Liver (tissue), 9 donors: ENCODE measurements around the gene ATP6V1G3. TPM values are rescaled to one million over a fixed set of nuclear protein-coding genes. Genes with fewer than 3 reads are reported as not detected.

Source experiments
- DNase-seq: peaks from one replicate; pipeline ENCODE4 v3.0.0-alpha.2; 2017; ENCODE audit warnings: low spot score
- H3K27ac ChIP-seq, 2 donors: one replicate each; pipeline ENCODE4 v1.7.0; 2013; ENCODE audit warnings: inconsistent platforms in 2 of 2, low read length in 2 of 2, control low read depth in 1 of 2, low read depth in 1 of 2, mild to moderate bottlenecking in 1 of 2
- H3K27me3 ChIP-seq, 4 donors: one replicate each; pipeline versions ENCODE4 v1.6.1 to v1.7.0; 2013; ENCODE audit warnings: low read length in 3 of 4, inconsistent platforms in 1 of 4, mild to moderate bottlenecking in 1 of 4, moderate library complexity in 1 of 4; ENCODE audit not compliant: control insufficient read depth in 4 of 4, insufficient read depth in 4 of 4
- H3K36me3 ChIP-seq, 4 donors: one replicate each; pipeline versions ENCODE4 v1.6.1 to v1.7.0; 2013; ENCODE audit warnings: low read length in 3 of 4, mild to moderate bottlenecking in 3 of 4, low read depth in 1 of 4, moderate library complexity in 1 of 4; ENCODE audit not compliant: control insufficient read depth in 4 of 4, insufficient read depth in 3 of 4
- H3K4me1 ChIP-seq, 4 donors: one replicate each; pipeline versions ENCODE4 v1.6.1 to v1.7.0; 2013; ENCODE audit warnings: low read length in 3 of 4, mild to moderate bottlenecking in 3 of 4, moderate library complexity in 1 of 4; ENCODE audit not compliant: control insufficient read depth in 4 of 4, insufficient read depth in 4 of 4
- H3K4me3 ChIP-seq, 3 donors: one replicate each; pipeline versions ENCODE4 v1.6.1 to v1.7.0; 2013; ENCODE audit warnings: low read length in 3 of 3, control low read depth in 1 of 3, low read depth in 1 of 3, mild to moderate bottlenecking in 1 of 3
- H3K9ac ChIP-seq, 2 donors: one replicate each; pipeline ENCODE4 v1.7.0; 2013; ENCODE audit warnings: low read length in 2 of 2, mild to moderate bottlenecking in 2 of 2, moderate library complexity in 2 of 2, control low read depth in 1 of 2, low read depth in 1 of 2
- H3K9me3 ChIP-seq, 4 donors: one replicate each; pipeline versions ENCODE4 v1.6.1 to v1.7.0; 2013; ENCODE audit warnings: low read length in 3 of 4; ENCODE audit not compliant: control insufficient read depth in 4 of 4
- EGR1 ChIP-seq, 2 donors: IDR thresholded peaks; 2 replicates each; pipeline ENCODE4 v1.6.1; 2016 to 2018; ENCODE audit warnings: antibody characterized with exemption in 2 of 2, low read depth in 2 of 2
- FOXA1 ChIP-seq: IDR thresholded peaks from 2 replicates; pipeline ENCODE4 v1.6.1; 2016; ENCODE audit warnings: antibody characterized with exemption
- FOXA2 ChIP-seq: IDR thresholded peaks from 2 replicates; pipeline ENCODE4 v1.6.1; 2016; ENCODE audit warnings: antibody characterized with exemption
- GABPA ChIP-seq, 2 donors: IDR thresholded peaks in 1 of 2; conservative IDR thresholded peaks in 1 of 2; 2 replicates each; pipeline ENCODE4 v1.6.1; 2016; ENCODE audit warnings: antibody characterized with exemption in 2 of 2, mild to moderate bottlenecking in 1 of 2, moderate library complexity in 1 of 2
- HNF4A ChIP-seq, 2 donors: conservative IDR thresholded peaks; 2 replicates each; pipeline ENCODE4 v1.6.1; 2016; ENCODE audit warnings: antibody characterized with exemption in 2 of 2, mild to moderate bottlenecking in 2 of 2
- JUND ChIP-seq, 2 donors: IDR thresholded peaks; 2 replicates each; pipeline ENCODE4 v1.6.1; 2016; ENCODE audit warnings: antibody characterized with exemption in 2 of 2
- NR2F2 ChIP-seq: IDR thresholded peaks from 2 replicates; pipeline ENCODE4 v1.6.1; 2016; ENCODE audit warnings: antibody characterized with exemption
- RAD21 ChIP-seq, 2 donors: IDR thresholded peaks; 2 replicates each; pipeline ENCODE4 v1.6.1; 2016; ENCODE audit warnings: antibody characterized with exemption in 2 of 2, mild to moderate bottlenecking in 2 of 2
- RXRA ChIP-seq, 2 donors: IDR thresholded peaks; 2 replicates each; pipeline ENCODE4 v1.6.1; 2017 to 2018; ENCODE audit warnings: antibody characterized with exemption in 2 of 2, mild to moderate bottlenecking in 1 of 2
- SP1 ChIP-seq: IDR thresholded peaks from 2 replicates; pipeline ENCODE4 v1.6.1; 2018; ENCODE audit warnings: antibody characterized with exemption, mild to moderate bottlenecking
- TAF1 ChIP-seq: conservative IDR thresholded peaks from 2 replicates; pipeline ENCODE4 v1.6.1; 2016; ENCODE audit warnings: antibody characterized with exemption, mild to moderate bottlenecking
- YY1 ChIP-seq: IDR thresholded peaks from 2 replicates; pipeline ENCODE4 v1.6.1; 2016; ENCODE audit warnings: antibody characterized with exemption, mild to moderate bottlenecking
- WGBS: extraction: QIAGEN DNeasy Blood & Tissue Kit; methylation state at CpG from one replicate; pipeline ENCODE4 v1.1.7; 2013; 5-methylcytosine and 5-hydroxymethylcytosine counted together
- polyA plus RNA-seq, 2 donors: library from polyadenylated mRNA; stranded (reverse) in 1 of 2; unstranded in 1 of 2; fragments of 200-250 nt in 1 of 2; fragments of >200 nt in 1 of 2; fragmentation: Nextera tagmentation in 1 of 2; extraction: Ambion mirVana in 1 of 2; gene quantifications; one replicate each; pipeline versions ENCODE4 v1.2.1 to v1.2.3, GENCODE V29; 2013 to 2015
- total RNA-seq, 2 donors: library from RNA; depleted of rRNA; stranded (reverse); fragments of >200 nt; gene quantifications; one replicate each; pipeline ENCODE4 v1.2.3, GENCODE V29; 2014
- TF ChIP-seq, protein P1 (sequence below): IDR thresholded peaks from 2 replicates; pipeline ENCODE4 v1.6.1; 2016; ENCODE audit warnings: antibody characterized with exemption, mild to moderate bottlenecking
- TF ChIP-seq, protein P2 (sequence below): IDR thresholded peaks from 2 replicates; pipeline ENCODE4 v1.6.1; 2016; ENCODE audit warnings: antibody characterized with exemption
- TF ChIP-seq, protein P3 (sequence below): IDR thresholded peaks from 2 replicates; pipeline ENCODE4 v1.6.1; 2016; ENCODE audit warnings: antibody characterized with exemption
- TF ChIP-seq, protein P4 (sequence below): fragments of 150-350 bp; IDR thresholded peaks from 2 replicates; pipeline ENCODE4 v1.5.1; 2017; ENCODE audit warnings: improper control_type of control experiment, low read depth, low read length; ENCODE audit not compliant: missing input control
- TF ChIP-seq, protein P5 (sequence below): IDR thresholded peaks from 2 replicates; pipeline ENCODE4 v1.6.1; 2016; ENCODE audit warnings: antibody characterized with exemption
- donor health status: healthy.
- donor health status: healthy.
- donor health status: healthy.
- donor health status: healthy.
- donor health status: healthy.

ATP6V1G3 gene
- total and polyA plus RNA-seq, 4 donors: not detected

DNA sequence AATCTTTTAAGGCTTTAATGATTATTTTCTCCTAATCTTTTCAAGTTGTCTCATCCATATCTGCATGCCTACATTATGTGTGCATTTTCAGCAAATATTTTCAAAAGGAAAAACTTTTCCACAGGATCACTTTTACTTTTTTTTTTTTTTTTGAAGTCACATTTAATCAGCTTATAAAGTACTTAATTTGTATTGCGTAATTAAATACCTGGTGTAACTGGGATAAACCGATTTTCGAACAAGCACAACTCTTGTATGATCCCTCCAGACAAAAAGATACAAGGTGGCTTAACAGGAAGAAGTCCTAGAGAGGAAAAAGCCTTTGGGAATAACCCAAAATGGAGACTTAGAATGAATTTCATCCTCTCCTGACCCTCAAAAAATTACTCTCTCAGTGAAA lies 1.3 kb upstream of the ATP6V1G3 start (continued):
- TF ChIP-seq JUND (IDR thresholded peaks at IDR 0.05) (no peak), SP1 (no peak), YY1 (no peak)

DNA sequence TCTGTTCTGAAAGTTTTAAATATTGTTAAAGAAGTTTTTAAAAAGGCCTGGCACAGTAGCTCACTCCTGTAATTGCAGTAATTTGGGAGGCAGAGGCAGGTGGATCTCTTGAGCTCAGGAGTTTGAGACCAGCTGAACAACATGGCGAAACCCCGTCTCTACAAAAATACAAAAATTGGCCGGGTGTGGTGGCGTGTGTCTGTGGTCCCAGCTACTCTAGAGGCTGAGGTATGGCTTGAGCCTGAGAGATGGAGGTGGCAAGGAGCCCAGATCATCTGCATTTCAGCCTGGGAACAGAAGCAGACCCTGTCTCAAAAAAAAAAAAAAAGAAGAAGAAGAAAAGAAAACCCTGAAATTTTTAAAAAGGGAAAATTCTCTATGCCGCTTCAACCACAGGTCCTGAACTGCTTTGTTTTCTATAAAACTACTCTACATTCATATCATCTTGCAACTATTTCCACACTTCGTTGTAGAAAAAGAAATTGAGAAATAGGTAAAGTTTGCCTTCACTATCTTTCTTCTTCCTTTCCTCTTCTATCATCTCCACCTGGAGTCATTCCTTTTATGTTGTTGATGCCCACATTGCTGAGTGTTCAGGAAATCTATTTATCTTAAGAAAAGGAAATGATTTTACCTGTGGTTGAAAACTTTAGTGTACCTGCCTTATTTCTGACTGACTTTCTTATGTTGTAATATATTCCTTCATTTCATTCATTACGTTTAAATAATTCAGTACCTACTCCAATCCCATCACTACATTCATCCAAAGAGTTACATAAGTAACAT lies 1.7 kb downstream of the ATP6V1G3 start:
- H3K36me3 ChIP-seq: no peaks in the 10 kb centered on the region
- no peak overlapping the region for H3K27ac ChIP-seq
- H3K4me3 ChIP-seq: no peak overlapping the region
- TF ChIP-seq, protein P1, sequence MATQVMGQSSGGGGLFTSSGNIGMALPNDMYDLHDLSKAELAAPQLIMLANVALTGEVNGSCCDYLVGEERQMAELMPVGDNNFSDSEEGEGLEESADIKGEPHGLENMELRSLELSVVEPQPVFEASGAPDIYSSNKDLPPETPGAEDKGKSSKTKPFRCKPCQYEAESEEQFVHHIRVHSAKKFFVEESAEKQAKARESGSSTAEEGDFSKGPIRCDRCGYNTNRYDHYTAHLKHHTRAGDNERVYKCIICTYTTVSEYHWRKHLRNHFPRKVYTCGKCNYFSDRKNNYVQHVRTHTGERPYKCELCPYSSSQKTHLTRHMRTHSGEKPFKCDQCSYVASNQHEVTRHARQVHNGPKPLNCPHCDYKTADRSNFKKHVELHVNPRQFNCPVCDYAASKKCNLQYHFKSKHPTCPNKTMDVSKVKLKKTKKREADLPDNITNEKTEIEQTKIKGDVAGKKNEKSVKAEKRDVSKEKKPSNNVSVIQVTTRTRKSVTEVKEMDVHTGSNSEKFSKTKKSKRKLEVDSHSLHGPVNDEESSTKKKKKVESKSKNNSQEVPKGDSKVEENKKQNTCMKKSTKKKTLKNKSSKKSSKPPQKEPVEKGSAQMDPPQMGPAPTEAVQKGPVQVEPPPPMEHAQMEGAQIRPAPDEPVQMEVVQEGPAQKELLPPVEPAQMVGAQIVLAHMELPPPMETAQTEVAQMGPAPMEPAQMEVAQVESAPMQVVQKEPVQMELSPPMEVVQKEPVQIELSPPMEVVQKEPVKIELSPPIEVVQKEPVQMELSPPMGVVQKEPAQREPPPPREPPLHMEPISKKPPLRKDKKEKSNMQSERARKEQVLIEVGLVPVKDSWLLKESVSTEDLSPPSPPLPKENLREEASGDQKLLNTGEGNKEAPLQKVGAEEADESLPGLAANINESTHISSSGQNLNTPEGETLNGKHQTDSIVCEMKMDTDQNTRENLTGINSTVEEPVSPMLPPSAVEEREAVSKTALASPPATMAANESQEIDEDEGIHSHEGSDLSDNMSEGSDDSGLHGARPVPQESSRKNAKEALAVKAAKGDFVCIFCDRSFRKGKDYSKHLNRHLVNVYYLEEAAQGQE: no peak
- no peak for TF ChIP-seq GABPA (IDR thresholded peaks at IDR 0.05 in 1 of 2, conservative IDR thresholded peaks at IDR 0.05 in 1 of 2)
- no peak for TF ChIP-seq FOXA2
- TF ChIP-seq EGR1 (IDR thresholded peaks at IDR 0.05; ENCODE audit: low read depth in 2 of 2): no peak
- no peak for TF ChIP-seq NR2F2
- TF ChIP-seq, protein P2, sequence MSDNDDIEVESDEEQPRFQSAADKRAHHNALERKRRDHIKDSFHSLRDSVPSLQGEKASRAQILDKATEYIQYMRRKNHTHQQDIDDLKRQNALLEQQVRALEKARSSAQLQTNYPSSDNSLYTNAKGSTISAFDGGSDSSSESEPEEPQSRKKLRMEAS: no peak
- TF ChIP-seq, protein P3, sequence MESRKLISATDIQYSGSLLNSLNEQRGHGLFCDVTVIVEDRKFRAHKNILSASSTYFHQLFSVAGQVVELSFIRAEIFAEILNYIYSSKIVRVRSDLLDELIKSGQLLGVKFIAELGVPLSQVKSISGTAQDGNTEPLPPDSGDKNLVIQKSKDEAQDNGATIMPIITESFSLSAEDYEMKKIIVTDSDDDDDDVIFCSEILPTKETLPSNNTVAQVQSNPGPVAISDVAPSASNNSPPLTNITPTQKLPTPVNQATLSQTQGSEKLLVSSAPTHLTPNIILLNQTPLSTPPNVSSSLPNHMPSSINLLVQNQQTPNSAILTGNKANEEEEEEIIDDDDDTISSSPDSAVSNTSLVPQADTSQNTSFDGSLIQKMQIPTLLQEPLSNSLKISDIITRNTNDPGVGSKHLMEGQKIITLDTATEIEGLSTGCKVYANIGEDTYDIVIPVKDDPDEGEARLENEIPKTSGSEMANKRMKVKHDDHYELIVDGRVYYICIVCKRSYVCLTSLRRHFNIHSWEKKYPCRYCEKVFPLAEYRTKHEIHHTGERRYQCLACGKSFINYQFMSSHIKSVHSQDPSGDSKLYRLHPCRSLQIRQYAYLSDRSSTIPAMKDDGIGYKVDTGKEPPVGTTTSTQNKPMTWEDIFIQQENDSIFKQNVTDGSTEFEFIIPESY: no peak
- no peak for TF ChIP-seq YY1
- TF ChIP-seq SP1: no peak
- TF ChIP-seq, protein P4, sequence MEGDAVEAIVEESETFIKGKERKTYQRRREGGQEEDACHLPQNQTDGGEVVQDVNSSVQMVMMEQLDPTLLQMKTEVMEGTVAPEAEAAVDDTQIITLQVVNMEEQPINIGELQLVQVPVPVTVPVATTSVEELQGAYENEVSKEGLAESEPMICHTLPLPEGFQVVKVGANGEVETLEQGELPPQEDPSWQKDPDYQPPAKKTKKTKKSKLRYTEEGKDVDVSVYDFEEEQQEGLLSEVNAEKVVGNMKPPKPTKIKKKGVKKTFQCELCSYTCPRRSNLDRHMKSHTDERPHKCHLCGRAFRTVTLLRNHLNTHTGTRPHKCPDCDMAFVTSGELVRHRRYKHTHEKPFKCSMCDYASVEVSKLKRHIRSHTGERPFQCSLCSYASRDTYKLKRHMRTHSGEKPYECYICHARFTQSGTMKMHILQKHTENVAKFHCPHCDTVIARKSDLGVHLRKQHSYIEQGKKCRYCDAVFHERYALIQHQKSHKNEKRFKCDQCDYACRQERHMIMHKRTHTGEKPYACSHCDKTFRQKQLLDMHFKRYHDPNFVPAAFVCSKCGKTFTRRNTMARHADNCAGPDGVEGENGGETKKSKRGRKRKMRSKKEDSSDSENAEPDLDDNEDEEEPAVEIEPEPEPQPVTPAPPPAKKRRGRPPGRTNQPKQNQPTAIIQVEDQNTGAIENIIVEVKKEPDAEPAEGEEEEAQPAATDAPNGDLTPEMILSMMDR: no peak
- TF ChIP-seq, protein P5, sequence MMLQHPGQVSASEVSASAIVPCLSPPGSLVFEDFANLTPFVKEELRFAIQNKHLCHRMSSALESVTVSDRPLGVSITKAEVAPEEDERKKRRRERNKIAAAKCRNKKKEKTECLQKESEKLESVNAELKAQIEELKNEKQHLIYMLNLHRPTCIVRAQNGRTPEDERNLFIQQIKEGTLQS: no peak
- TF ChIP-seq TAF1: no peak
- no peak for TF ChIP-seq RAD21 (IDR thresholded peaks at IDR 0.05)
- no peak for TF ChIP-seq HNF4A (conservative IDR thresholded peaks at IDR 0.05)
- TF ChIP-seq RXRA (IDR thresholded peaks at IDR 0.05): no peak
- TF ChIP-seq JUND (IDR thresholded peaks at IDR 0.05): no peak
- TF ChIP-seq FOXA1: no peak
- H3K9me3 ChIP-seq: no peaks in the 10 kb centered on the region
- no peak overlapping the region for H3K9ac ChIP-seq
- H3K27me3 ChIP-seq: peaks cover 0 to 3% (median under 1%) of the 10 kb centered on the region in 4 donors
- no peak for DNase-seq
- WGBS: 93% methylated on average over 7 of the region's 7 CpGs
- H3K4me1 ChIP-seq: peaks cover 0 to 5% (median 0%) of the 10 kb centered on the region in 4 donors
